A549 treated with GW870086 at 1 μM for 4 hours (cell line): ENCODE measurements around the gene NPSR1. TPM values are rescaled to one million over a fixed set of nuclear protein-coding genes. Genes with fewer than 3 reads are reported as not detected.

Source experiments
- total RNA-seq: library from RNA; stranded (reverse); fragments of 200-300 nt; extraction: Qiagen RNA extraction; gene quantifications from 5 replicates; pipeline ENCODE4 v1.2.3, GENCODE V29; 2022; ENCODE audit warnings: low read depth

NPSR1 gene, protein sequence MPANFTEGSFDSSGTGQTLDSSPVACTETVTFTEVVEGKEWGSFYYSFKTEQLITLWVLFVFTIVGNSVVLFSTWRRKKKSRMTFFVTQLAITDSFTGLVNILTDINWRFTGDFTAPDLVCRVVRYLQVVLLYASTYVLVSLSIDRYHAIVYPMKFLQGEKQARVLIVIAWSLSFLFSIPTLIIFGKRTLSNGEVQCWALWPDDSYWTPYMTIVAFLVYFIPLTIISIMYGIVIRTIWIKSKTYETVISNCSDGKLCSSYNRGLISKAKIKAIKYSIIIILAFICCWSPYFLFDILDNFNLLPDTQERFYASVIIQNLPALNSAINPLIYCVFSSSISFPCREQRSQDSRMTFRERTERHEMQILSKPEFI
- total RNA-seq: not detected in 5 replicates

DNA sequence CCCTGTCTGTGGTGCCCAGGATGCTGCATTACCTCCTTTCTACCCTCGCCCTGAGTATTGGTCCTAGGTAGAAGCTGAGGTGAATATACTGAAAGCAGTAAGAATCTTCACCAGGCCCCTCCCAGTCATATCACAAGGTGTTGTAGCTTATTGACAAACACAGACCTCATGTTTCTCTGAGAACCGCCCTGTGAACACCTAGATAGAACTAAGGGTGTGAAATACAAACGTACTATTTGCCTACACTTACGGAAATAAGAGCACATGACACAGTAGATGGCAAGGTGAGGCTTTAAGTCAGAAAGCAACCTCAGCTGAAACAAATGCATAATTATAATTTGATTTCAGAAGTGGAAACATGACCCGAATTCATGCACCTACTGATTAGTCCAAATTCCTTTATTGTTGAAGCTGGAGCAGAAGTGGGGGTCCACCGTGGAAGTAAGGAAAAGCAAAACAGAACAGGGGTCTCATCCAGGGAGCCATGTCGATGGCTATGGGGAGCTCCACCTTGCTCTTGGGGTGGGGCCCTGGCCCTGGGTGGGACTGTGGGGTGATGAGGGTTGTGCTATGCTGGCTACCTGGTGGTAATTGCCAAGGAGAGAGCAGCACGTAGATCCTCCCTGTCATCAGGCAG is at the start of gene NPSR1:
Gene NPSR1, plus strand, starts transcription at position 587 of the 637 bp plus-strand sequence. CDS start 195 bp downstream, outside the sequence.

